ENCODE data around the gene NADK.

- peak; percentile 71 for TF ChIP-seq CTCF (conservative IDR thresholded peaks at IDR 0.05; ENCODE audit: low read length)
- no peak for TF ChIP-seq EZH2phosphoT487 (IDR thresholded peaks at IDR 0.05; ENCODE audit: borderline replicate concordance, low read depth, low read length)
Observed at GRCh38 chr1:1796466-1796865, 18.2 kb upstream of the NADK start.

Measured in OCI-LY7 (cell line).